RWPE2 (cell line): ENCODE measurements around the gene NDUFA13.
A peak's percentile ranks its signal among the peaks of the same experiment; 100 is the strongest.

Experiments
- ATAC-seq: fragments of 200-7000 bp; cut with Tn5 transposase; 3 replicates; pipeline ENCODE4 v1.9.1; 2021; ENCODE audit warnings: low read depth
- DNase-seq: peaks from one replicate; pipeline ENCODE4 v3.0.0-alpha.2; 2020; ENCODE audit warnings: low spot score
- H3K27ac ChIP-seq: fragments of 450-650 bp; 2 replicates; pipeline ENCODE4 v1.5.1; 2017; ENCODE audit warnings: mild to moderate bottlenecking; ENCODE audit not compliant: poor library complexity, severe bottlenecking
- H3K27me3 ChIP-seq: fragments of 250-450 bp; sonication (Bioruptor Pico); 2 replicates; pipeline ENCODE4 v1.5.1; 2021; ENCODE audit warnings: mild to moderate bottlenecking, moderate library complexity; ENCODE audit not compliant: insufficient read depth, poor library complexity, severe bottlenecking
- H3K36me3 ChIP-seq: fragments of 250-450 bp; sonication (Bioruptor Pico); 2 replicates; pipeline ENCODE4 v1.5.1; 2020; ENCODE audit warnings: low read depth, mild to moderate bottlenecking, moderate library complexity
- H3K4me1 ChIP-seq: fragments of 250-450 bp; sonication (Bioruptor Pico); 2 replicates; pipeline ENCODE4 v1.5.1; 2021; ENCODE audit warnings: mild to moderate bottlenecking, moderate library complexity; ENCODE audit not compliant: insufficient read depth, poor library complexity, severe bottlenecking
- H3K4me3 ChIP-seq: fragments of 250-450 bp; sonication (Bioruptor Pico); 2 replicates; pipeline ENCODE4 v1.5.1; 2021; ENCODE audit warnings: mild to moderate bottlenecking, moderate library complexity; ENCODE audit not compliant: severe bottlenecking
- H3K9me3 ChIP-seq: fragments of 250-450 bp; sonication (Bioruptor Pico); 2 replicates; pipeline ENCODE4 v1.5.1; 2021; ENCODE audit warnings: mild to moderate bottlenecking, moderate library complexity; ENCODE audit not compliant: severe bottlenecking
- CTCF ChIP-seq: fragments of 450-650 bp; IDR thresholded peaks from one replicate; pipeline ENCODE4 v1.5.1; 2017; ENCODE audit warnings: mild to moderate bottlenecking, moderate library complexity; ENCODE audit not compliant: poor library complexity, severe bottlenecking

NDUFA13 gene

DNA sequence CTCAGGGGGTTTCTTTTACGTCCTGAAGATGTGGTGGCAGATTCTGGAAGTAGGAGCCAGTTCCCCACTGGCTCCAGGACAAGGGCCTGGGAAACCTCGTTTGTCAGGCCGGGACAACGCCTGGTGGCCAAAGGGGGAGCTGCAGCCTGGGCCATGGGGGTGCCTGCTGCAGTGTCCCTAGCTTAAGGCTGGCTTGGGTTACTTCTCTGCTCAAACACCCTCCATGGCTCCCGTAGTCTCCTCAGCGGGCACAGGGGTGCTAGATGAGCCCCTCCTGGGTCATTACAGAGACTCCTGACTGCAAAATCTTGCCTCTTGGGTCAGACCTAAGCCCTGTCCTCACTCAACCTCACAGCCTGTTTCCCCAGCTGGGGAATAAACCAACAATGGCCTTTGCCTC lies 36.8 kb downstream of the NDUFA13 start:
- H3K27me3 ChIP-seq, result no peaks in the 10 kb centered on the region
- no peaks in the 10 kb centered on the region for H3K4me1 ChIP-seq
- ATAC-seq (peak; percentile 65), DNase-seq (peak; percentile 43)
- TF ChIP-seq CTCF, result peak; percentile 51
- H3K36me3 ChIP-seq, result no peaks in the 10 kb centered on the region
- no peaks in the 10 kb centered on the region for H3K9me3 ChIP-seq
- H3K4me3 ChIP-seq, result no peak overlapping the region
- no peak overlapping the region for H3K27ac ChIP-seq

DNA sequence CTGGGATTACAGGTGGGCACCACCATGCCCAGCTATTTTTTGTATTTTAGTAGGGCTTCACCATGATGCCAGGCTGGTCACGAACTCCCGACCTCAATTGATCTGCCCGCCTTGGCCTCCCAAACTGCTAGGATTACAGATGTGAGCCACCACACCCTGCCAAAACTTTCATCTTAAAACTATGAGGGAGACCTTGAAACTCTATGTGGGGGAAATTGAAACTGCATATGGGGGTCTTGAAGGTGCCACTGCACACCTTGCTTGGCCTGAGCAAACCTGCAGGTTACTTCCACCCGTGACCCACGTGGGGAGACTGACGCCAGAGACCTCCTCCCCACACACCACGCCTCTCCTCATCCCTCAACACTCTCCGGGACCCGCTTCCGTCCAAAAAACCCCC lies 37.6 kb downstream of the NDUFA13 start:
- TF ChIP-seq CTCF, result no peak
- Histone ChIP-seq H3K4me3 (no peak overlapping the region), H3K4me1 (no peaks in the 10 kb centered on the region), H3K27me3 (no peaks in the 10 kb centered on the region), H3K9me3 (no peaks in the 10 kb centered on the region), H3K36me3 (no peaks in the 10 kb centered on the region), H3K27ac (no peak overlapping the region)
- DNase-seq (no peak), ATAC-seq (no peak)

GRCh38 chr19:19554074-19555023 lies 38.3 kb downstream of the NDUFA13 start:
- TF ChIP-seq CTCF, result peak; percentile 66
- H3K4me1 ChIP-seq, result no peaks in the 10 kb centered on the region
- H3K27ac ChIP-seq, result no peak overlapping the region
- H3K4me3 ChIP-seq, result no peak overlapping the region
- DNase-seq (peak; percentile 57), ATAC-seq (no peak)
- H3K9me3 ChIP-seq, result no peaks in the 10 kb centered on the region
- no peaks in the 10 kb centered on the region for H3K27me3 ChIP-seq
- H3K36me3 ChIP-seq, result no peaks in the 10 kb centered on the region

GRCh38 chr19:19558055-19558454 lies 42.0 kb downstream of the NDUFA13 start:
- no peak for TF ChIP-seq CTCF
- Histone ChIP-seq H3K36me3 (no peaks in the 10 kb centered on the region), H3K9me3 (no peaks in the 10 kb centered on the region), H3K27ac (no peak overlapping the region), H3K27me3 (no peaks in the 10 kb centered on the region), H3K4me1 (no peaks in the 10 kb centered on the region), H3K4me3 (no peak overlapping the region)
- DNase-seq, result no peak
- no peak for ATAC-seq

DNA sequence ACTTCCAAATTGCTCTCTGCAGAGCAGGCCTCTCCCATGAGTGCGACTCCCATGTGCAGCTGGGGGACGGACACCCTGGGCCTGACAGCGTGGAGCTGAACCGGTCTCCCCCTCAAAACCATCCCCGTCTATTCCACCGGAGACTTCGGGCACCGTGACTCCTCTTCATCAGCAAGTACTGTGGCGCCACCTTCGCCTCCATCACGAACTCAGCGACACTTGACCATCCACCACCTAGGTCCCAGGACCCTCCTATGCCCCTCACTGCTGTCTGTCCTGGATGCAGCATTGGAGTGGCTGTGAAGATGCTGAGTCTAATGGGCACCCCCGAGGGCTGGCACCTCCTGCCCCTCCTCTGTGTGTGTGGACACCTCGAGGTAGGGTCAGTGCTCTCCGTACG lies 42.6 kb downstream of the NDUFA13 start:
- no peaks in the 10 kb centered on the region for H3K9me3 ChIP-seq
- no peaks in the 10 kb centered on the region for H3K27me3 ChIP-seq
- ATAC-seq, result no peak
- DNase-seq, result peak; percentile 53
- H3K36me3 ChIP-seq, result no peaks in the 10 kb centered on the region
- TF ChIP-seq CTCF, result no peak
- no peaks in the 10 kb centered on the region for H3K4me1 ChIP-seq
- H3K27ac ChIP-seq, result no peak overlapping the region
- no peak overlapping the region for H3K4me3 ChIP-seq
